ENCODE data around the gene IL18R1. TPM values are rescaled to one million over a fixed set of nuclear protein-coding genes. Genes with fewer than 3 reads are reported as not detected.

IL18R1 gene, protein sequence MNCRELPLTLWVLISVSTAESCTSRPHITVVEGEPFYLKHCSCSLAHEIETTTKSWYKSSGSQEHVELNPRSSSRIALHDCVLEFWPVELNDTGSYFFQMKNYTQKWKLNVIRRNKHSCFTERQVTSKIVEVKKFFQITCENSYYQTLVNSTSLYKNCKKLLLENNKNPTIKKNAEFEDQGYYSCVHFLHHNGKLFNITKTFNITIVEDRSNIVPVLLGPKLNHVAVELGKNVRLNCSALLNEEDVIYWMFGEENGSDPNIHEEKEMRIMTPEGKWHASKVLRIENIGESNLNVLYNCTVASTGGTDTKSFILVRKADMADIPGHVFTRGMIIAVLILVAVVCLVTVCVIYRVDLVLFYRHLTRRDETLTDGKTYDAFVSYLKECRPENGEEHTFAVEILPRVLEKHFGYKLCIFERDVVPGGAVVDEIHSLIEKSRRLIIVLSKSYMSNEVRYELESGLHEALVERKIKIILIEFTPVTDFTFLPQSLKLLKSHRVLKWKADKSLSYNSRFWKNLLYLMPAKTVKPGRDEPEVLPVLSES
- 4.5 and 5.3 TPM in 2 replicates for total RNA-seq

DNA sequence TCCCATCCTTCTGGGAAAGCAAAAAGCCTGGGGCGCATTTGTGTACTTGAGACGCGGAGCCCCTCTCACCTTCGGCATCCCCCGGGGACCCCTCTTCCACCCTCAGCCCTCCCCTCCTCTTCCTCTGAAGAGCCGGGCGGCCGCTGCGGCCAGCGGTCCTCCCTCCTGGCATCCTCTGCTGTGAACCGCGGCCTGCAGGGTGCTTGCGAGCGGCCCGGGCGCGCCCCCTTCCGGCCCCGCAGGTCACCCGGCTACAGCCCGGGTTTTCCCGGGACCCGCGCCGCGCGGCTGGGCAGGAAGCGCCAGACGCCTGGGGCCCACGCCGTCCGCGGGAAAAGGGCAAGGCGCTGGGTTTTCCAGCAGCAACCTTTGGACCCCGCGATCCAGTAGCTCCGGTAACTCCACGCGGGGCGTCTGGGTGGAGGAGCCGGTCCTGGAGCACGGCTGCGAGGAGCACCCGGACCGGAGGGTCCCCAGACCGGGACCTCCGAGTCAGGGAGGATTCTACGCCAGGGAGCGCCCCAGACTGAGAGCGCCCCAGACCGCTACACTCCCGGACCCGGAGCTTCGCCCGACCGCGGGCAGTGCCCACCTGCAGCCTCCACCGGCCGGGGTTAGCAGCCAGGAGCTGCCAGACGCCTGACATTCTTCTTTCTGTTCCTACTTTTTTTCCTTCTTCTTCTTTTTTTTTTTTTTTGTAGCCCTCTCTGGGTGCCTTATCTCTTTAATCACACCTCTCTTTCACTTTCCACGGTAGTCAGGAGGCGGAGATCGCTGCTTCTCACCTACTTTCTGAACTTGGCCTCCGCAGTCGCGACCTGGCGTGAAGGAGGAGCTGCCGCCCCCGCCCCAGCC is at the start of gene IL18R1:
TSS of gene IL18R1 (plus strand) at position 271 of the 855 bp plus-strand sequence. CDS start 6,865 bp downstream, outside the sequence.

DNA sequence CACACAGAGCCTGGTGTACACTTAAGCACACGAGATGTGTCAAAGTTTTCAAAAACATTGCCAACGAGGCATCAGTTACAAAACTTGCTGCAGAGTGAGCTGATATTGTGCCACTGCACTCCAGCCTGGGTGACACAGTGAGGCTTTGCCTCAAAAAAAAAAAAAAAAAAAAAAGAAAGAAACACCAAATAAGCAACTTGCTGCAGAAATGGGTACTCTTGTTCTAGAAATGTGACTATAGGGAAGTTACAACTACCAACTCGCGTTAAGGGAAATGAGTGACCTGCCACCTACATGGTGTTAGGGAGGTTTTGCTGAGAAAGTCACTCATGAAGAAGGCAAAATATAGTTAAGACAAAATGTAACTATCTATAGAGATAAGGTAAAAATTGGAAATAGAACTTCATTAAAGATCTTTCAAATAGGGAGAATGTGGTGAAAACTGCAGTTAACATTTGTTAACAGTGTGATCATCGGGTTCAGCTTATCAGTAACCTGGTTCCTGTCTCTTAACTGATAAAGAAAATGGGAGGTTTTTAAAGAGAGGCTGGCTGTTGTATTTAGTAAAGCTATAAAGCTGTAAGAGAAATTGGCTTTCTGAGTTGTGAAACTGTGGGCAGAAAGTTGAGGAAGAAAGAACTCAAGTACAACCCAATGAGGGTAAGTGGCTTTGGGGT is 44.5 kb upstream of the IL18R1 start, which contains the start of gene IL1RL1:
TSS of gene IL1RL1 (plus strand) at position 600 of the 677 bp plus-strand sequence. CDS start 26,702 bp downstream, outside the sequence.

DNA sequence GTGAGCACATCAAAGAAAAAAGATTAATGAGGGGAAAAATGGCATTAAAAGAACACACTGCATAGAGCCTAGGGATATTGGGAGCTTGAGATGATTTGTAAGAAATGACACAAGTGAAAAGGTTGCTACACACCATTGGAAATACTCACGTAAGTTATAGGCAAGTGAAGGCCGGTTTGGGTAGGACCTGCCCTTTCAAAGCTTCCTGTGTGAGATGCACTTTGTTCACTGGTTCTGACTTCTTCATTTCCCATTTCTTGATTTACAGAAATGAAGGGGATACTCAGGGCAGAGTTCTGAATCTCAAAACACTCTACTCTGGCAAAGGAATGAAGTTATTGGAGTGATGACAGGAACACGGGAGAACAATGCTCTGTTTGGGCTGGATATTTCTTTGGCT is 67.3 kb downstream of the IL18R1 start, which contains the start of gene IL18RAP:
TSS of gene IL18RAP (plus strand) at position 251 of the 400 bp plus-strand sequence. CDS start at position 369, 118 bp downstream.

Other genes with a start within 250 kb of the IL18R1 start
- 258 and 301 TPM in 2 replicates for gene IL1R1, start 213.1 kb upstream of the IL18R1 start, total RNA-seq
- gene IL1RL2, start 168.8 kb upstream of the IL18R1 start, total RNA-seq: 1.4 and 1.8 TPM in 2 replicates
- 25.8 and 85.2 TPM in 2 replicates for gene IL1RL1, start 44.2 kb upstream of the IL18R1 start, total RNA-seq
- under 0.01 TPM in 1 of 2 replicates, not detected in the other for gene IL18RAP, start 67.4 kb downstream of the IL18R1 start, total RNA-seq
- gene SLC9A4, start 117.4 kb downstream of the IL18R1 start, total RNA-seq: not detected in 2 replicates